Measurements from ENCODE around the gene TTC39A.
"Not testable (repeated sequence)": the region's sequence is repeated elsewhere in the genome, so short reads cannot be mapped to it uniquely, and the experiment has no call there.

The TTC39A gene

GRCh38 chr1:51336711-51337110, 6.3 kb upstream of the TTC39A start:
- DNase-seq (ENCODE audit: low spot score) = no peak

DNA sequence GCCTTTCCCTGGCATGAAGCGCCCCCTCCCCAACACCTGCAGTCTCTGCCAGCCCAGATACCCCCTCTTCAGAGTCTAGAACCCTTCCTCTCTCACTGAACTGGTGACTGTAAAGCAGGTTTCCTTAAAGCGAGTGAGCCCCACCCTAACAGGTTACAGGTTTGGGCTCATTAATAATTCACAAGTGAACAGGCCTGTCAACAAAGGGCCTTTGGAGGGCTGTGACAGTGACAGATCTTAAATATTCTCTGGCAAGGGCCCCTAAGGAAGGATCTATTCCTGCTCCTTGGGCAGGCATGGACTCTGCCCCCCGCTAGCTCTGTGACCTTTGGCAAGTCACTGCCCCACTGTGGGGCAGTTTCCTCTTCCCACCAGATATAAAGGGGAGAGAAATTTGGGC, 5.6 kb upstream of the TTC39A start:
- no peak for DNase-seq (ENCODE audit: low spot score)

- no peak for DNase-seq (ENCODE audit: low spot score)
Observed at GRCh38 chr1:51331206-51332100, 1.1 kb upstream of the TTC39A start.

GRCh38 chr1:51329443-51330325, 678 bp downstream of the TTC39A start:
- DNase-seq (ENCODE audit: low spot score) = no peak

DNA sequence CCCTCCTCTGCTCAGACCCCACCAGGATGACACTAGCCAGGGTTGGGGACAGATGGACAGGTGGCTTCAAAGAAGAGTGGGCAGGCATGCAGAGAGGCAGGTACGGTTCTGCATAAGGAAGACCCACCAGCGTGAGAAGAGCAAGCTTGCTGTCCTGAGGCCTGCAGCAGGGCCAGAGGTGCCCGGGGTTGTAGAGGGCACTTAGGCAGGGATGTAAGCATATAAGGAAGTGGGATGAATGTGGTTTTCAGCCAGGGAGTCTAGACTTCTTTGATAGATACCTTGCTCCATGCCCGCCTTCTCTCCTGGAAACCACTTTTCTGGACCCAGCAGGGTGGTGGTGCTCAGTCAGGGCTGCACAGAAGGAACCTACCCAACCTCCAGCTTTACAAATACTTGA, 1.4 kb downstream of the TTC39A start:
- no peak for DNase-seq (ENCODE audit: low spot score)

DNA sequence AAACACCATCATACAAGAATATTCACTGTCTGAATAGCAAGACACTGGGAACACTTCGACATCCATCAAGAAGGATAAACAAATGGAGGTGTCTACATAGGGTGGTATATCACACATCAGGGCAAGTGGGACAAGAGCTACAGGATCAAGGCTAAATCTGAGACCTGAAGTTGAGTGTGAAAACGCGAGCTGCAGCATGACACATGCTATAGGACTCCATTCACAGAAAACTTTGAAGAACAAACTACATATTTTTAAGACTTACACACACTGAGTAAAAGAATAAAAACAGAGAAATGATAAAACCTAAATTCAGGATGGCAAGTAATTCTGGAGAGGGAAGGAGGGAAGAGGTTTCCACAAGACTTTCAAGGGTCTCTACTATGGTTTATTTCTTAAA, 2.1 kb downstream of the TTC39A start:
- DNase-seq (ENCODE audit: low spot score) = no peak

GRCh38 chr1:51327386-51327785, 3.0 kb downstream of the TTC39A start:
- DNase-seq (ENCODE audit: low spot score) = no peak

DNA sequence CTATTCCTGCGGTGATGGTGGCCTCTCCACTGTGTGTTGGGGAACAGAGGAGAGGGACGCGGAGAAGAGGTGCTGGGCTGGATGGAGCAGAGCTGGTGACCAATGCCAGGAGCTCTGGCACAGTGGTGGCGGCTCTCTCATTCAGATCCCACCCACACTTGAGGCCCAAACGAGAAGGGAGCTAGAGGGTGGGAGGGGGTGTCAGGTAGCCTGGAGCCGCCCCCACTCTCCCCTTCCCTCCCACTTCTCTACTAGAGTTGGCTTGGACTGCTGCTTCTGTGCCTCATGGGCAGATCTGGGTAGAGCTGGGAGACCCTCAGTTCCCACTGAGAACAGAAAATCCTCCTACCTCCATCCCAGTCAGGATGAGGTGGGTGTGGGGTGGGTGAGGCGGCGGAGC, 3.5 kb downstream of the TTC39A start:
- DNase-seq (ENCODE audit: low spot score) = no peak

DNA sequence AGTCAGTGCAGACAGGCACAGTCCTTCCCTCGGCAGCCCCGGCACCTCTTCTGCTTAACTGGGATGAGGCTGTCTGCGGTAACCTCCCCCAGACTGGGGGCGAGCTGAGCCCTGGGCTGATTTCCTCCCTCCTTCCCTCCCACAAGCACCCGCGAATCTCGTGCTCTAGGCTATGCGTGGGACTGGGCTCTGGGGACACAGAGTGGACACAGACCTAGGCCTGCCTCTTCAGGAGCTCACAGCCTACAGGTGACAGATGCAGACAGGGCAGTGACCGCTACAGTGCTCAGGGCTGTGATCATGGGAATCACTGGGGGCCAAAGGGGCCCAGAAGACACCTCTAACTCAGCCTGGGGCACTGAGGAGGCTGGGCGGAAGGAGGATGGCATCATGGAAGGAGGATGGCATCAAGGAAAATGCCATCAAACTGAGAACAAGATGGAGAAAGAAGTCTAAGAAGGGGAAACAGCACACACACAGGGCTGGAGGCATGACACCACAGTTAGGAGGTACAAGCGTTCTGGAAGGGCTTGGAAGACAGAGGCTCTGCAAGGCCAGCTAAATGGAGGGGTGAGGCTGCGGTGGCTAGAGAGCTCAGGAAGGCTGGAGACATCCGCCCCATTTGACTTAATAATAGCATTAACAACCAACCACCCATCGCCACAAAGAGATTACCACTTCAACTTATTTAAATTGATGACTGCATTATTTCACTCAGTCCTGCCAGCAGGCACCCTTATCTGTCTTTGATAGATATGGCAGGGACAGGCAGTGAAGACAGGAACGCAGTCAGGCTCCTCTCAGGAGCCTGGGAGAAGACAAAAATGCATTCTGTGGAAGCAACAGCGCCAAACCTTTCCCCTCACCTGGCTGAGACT, 4.2 kb downstream of the TTC39A start:
- DNase-seq (ENCODE audit: low spot score) = no peak

DNA sequence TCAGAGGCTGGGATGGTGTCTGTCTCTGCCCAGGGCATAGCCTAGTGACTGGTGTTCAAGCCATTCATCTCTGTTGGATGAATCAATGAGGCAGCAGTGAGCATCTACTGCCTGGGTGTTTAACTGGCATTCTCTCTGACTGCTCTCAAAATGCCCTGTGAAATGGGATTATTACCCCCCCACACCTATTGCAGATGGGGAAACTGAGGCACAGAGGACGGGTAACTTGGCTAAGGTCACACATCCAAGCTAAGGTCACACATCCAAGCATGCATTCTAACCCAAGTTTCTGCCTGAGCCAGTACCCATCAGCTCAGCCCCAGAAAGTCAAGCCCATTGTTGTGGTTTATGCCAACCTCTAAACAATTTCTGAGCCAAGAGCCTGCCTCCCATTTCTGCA, 5.0 kb downstream of the TTC39A start:
- DNase-seq (ENCODE audit: low spot score) = no peak

DNA sequence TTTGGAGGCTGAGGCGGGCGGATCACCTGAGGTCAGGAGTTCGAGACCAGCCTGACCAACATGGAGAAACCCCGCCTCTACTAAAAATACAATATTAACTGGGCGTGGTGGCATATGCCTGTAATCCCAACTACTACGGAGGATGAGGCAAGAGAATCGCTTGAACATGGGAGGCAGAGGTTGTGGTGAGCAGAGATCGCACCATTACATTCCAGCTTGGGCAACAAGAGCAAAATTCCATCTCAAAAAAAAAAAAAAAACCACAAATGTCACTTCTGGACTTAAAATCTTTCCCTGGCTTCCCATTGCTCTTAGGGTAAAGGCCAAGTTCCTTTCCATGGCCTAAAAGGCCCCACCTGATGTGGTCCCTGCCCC, 5.4 kb downstream of the TTC39A start:
- DNase-seq (ENCODE audit: low spot score) = not testable (repeated sequence)

GRCh38 chr1:51324251-51325010, 5.9 kb downstream of the TTC39A start:
- no peak for DNase-seq (ENCODE audit: low spot score)

- no peak for DNase-seq (ENCODE audit: low spot score)
Observed at GRCh38 chr1:51323778-51324177, 6.6 kb downstream of the TTC39A start.

GRCh38 chr1:51322417-51323101, 7.8 kb downstream of the TTC39A start:
- DNase-seq (ENCODE audit: low spot score) = no peak

DNA sequence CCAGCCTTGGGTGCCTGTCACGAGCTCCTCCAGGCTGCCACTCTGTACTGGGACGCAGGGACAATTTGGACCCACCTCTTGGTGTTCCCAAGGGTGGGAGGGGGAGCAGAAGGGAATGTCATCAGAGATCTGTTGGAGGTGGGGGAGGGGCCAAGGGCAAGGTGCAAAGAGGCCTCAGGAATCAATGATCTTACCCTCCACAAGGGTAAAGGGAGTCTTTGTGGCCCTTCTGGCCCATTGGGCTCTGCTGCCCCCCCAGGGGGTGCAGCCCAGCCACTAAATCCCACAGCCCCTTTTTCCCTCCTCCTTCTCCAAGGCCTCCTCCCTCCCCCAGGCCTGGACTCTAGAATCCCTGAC, 8.5 kb downstream of the TTC39A start:
- no peak for DNase-seq (ENCODE audit: low spot score)

GRCh38 chr1:51320967-51321923, 9.1 kb downstream of the TTC39A start:
- DNase-seq (ENCODE audit: low spot score) = no peak

DNA sequence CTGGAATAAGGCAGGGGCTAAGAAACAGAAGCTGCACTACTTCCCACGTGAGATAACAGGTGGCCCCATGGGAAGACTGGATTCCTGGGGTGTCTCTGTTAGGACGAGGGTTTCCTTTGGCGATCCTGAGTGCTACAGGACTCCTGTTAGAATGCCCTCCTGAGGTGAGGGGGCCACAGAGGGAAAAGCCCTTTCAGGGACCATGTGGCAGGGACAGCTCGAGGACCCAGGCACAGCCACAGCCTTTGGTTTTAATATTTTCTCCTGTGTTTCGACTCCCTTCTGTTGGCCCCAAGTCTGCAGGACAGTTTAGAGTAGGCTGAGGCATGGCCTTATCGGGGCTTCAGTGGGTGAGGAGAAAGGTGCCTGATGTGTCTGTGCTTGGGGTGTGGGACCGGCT, 12.6 kb downstream of the TTC39A start:
- DNase-seq (ENCODE audit: low spot score) = no peak

GRCh38 chr1:51316846-51317120, 13.6 kb downstream of the TTC39A start:
- no peak for DNase-seq (ENCODE audit: low spot score)

DNA sequence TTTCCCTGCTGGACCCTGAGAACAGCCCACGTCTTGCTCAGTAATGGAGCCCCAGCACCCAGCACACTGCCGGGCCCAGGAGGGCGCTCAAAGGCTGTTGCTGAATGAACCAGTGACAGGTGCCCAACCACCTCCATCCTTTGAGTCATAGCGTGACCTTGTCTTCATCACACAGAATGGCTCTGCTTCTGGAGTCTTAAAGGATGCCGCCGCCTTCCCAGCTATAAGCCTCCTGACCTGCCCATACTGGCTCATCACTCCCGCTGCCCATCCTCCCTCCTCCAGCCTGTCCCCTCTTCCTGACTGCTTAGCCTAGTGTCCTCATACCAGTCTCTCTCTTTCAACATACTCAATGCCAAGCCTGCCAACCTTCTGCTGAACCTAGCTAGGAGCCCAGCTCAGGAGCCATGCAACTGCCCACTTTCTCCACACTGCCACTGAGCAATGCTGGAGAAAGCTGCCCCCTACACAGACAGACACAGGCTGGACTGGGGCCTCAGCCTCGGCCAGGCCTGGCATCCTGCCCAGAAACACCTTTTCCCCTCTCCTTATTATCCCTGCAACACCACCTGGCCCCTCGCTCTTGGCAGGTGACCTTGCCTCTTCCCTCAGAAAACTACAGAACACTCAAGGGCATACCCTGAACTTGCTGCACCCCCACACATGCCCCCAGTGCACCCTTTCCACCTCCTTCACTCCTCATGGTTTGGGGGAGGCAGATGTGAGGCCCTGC, 14.1 kb downstream of the TTC39A start:
- DNase-seq (ENCODE audit: low spot score) = no peak

Data from Ammon's horn (tissue), 1 donor.